Loucy (cell line): ENCODE results near the gene TMEM127.
"Not testable (repeated sequence)": the region's sequence is repeated elsewhere in the genome, so short reads cannot be mapped to it uniquely, and the experiment has no call there.

Experiments used
- CTCF ChIP-seq: fragments of 200-600 bp; sonication (generic); conservative IDR thresholded peaks from 2 replicates; pipeline ENCODE4 v1.5.1; 2014; ENCODE audit warnings: mild to moderate bottlenecking, antibody characterized with exemption, low read length
- EZH2phosphoT487 ChIP-seq: fragments of 200-600 bp; IDR thresholded peaks from 2 replicates; pipeline ENCODE4 v1.6.1; 2018; ENCODE audit warnings: antibody characterized with exemption, mild to moderate bottlenecking, moderate library complexity, borderline replicate concordance

- TF ChIP-seq CTCF, EZH2phosphoT487: not testable (repeated sequence)
Observed at GRCh38 chr2:96219959-96220358, 45.8 kb downstream of the TMEM127 start.
